Activated CD8-positive, alpha-beta T cell treated with anti-CD3 and anti-CD28 coated beads for 36 hours (primary cell): ENCODE results near the gene MEGF11. TPM values are rescaled to one million over a fixed set of nuclear protein-coding genes. Genes with fewer than 3 reads are reported as not detected.

Experiments used
- ATAC-seq: fragments of 200-7000 bp; cut with Tn5 transposase; one replicate; pipeline ENCODE4 v1.10.0; 2021; ENCODE audit warnings: mild to moderate bottlenecking, moderate library complexity
- CTCF ChIA-PET: fragments of 350-600 bp; sonication (Branson Sonifier 250); formaldehyde crosslinking; loops from one replicate; lab custom pipeline; 2021; ENCODE audit warnings: antibody characterized with exemption; lab: Charles Lee
- POLR2A ChIA-PET: fragments of 350-600 bp; sonication (Branson Sonifier 250); formaldehyde crosslinking; loops from one replicate; lab custom pipeline; 2021; ENCODE audit warnings: antibody characterized with exemption; lab: Charles Lee
- DNase-seq: peaks from one replicate; pipeline ENCODE4 v3.0.0-alpha.2; 2020
- H3K27ac Mint-ChIP-seq: one replicate; pipeline ENCODE4 v1.8.0; 2021; ENCODE audit warnings: mild to moderate bottlenecking, mixed read lengths
- H3K27me3 Mint-ChIP-seq: one replicate; pipeline ENCODE4 v1.8.0; 2021; ENCODE audit warnings: mixed read lengths
- H3K36me3 Mint-ChIP-seq: one replicate; pipeline ENCODE4 v1.8.0; 2021; ENCODE audit warnings: low read depth, mixed read lengths
- H3K4me1 Mint-ChIP-seq: one replicate; pipeline ENCODE4 v1.8.0; 2021; ENCODE audit warnings: low read depth, mixed read lengths
- H3K4me3 Mint-ChIP-seq: one replicate; pipeline ENCODE4 v1.8.0; 2021; ENCODE audit warnings: mild to moderate bottlenecking, moderate library complexity, mixed read lengths
- H3K9me3 Mint-ChIP-seq: one replicate; pipeline ENCODE4 v1.8.0; 2021; ENCODE audit warnings: mixed read lengths
- CTCF ChIP-seq: fragments of 200-600 bp; IDR thresholded peaks from one replicate; pipeline ENCODE4 v1.8.0; 2022; ENCODE audit warnings: antibody characterized with exemption, mild to moderate bottlenecking
- intact Hi-C: fragments of 100-400 bp; cut with micrococcal nuclease; formaldehyde crosslinking; loops from one replicate; pipeline ENCODE4 v1.10.0; 2022
- total RNA-seq, 2 experiments: library from RNA; stranded (reverse); gene quantifications; one replicate each; pipeline ENCODE4 v1.2.3, GENCODE V29; 2021

Gene MEGF11
- total RNA-seq, 2 experiments from 2014 or later = not detected

DNA sequence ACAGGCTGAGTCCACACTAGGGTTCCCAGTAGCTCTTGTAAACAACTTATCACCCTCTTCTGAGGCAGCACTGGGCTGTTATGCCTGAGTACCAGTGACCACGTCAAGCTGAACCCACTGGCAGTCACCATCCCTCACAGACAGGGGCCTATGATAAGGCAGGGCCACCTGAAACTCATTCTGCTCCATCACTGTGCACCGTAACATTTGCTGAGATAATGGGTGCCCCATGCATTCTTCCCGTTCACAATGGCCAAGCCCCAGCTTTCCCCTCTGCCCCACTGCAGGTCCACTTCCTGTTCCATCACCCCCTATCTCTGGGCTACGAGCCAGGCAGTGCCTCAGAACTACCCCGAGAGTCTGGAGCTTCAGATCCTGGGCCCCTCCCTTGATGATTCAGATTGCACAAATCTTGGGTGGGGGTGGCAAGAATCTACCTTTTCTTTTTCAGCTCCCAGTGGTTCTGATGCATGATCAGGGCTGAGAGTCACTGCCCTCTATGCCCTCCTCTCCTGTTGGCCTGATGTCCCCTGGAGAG, 226.2 kb downstream of the MEGF11 start:
- peak; percentile 37 for ATAC-seq

DNA sequence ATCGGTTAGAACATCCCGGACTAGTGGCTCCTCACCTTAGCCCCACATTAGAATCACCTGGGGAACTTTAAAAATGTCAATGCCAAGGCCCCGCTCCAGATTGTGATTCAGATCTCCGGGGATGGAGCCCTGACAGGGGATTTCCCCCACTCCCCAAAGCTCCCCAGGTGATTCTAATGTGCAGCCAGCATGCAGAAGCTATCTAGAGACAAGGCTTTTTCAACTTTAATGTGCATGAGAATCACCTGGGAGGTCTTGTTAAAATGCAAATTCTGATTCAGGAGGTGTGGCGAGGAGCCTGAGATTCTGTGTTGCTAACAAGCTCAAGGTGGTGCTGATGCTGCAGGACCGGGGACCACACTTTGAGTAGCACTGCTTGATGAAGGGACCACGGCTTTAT, 227.6 kb downstream of the MEGF11 start:
- H3K4me3 Mint-ChIP-seq = no peak overlapping the region
- H3K36me3 Mint-ChIP-seq = no peaks in the 10 kb centered on the region
- H3K27ac Mint-ChIP-seq = no peak overlapping the region
- CTCF ChIA-PET = interaction anchor here (1.4 kb wide), 1 partner anchor 81 kb away, joined by 3 read pairs; no protein-coding TSS in a partner anchor
- no peak for TF ChIP-seq CTCF
- peaks cover 10% of the 10 kb centered on the region for H3K27me3 Mint-ChIP-seq
- no peak for DNase-seq
- H3K4me1 Mint-ChIP-seq = peaks cover 3% of the 10 kb centered on the region
- POLR2A ChIA-PET = no interaction called here
- no peaks in the 10 kb centered on the region for H3K9me3 Mint-ChIP-seq
- intact Hi-C loops = no loop called here
- ATAC-seq = no peak

More for the DNA sequence above, 226.2 kb downstream of the MEGF11 start:
- no peak for TF ChIP-seq CTCF
- H3K4me3 Mint-ChIP-seq = no peak overlapping the region
- intact Hi-C loops = no loop called here
- POLR2A ChIA-PET = interaction anchor here (0.7 kb wide), 1 partner anchor 249 kb away, joined by 3 read pairs; no protein-coding TSS in a partner anchor
- CTCF ChIA-PET = interaction anchor here (1.3 to 1.4 kb wide), 2 partner anchors 82 to 164 kb away, joined by 3 read pairs; no protein-coding TSS in a partner anchor
- H3K9me3 Mint-ChIP-seq = peaks cover 2% of the 10 kb centered on the region
- DNase-seq = peak; percentile 3
- H3K27ac Mint-ChIP-seq = no peak overlapping the region
- peaks cover 3% of the 10 kb centered on the region for H3K4me1 Mint-ChIP-seq
- H3K36me3 Mint-ChIP-seq = no peaks in the 10 kb centered on the region
- H3K27me3 Mint-ChIP-seq = peaks cover 15% of the 10 kb centered on the region

DNA sequence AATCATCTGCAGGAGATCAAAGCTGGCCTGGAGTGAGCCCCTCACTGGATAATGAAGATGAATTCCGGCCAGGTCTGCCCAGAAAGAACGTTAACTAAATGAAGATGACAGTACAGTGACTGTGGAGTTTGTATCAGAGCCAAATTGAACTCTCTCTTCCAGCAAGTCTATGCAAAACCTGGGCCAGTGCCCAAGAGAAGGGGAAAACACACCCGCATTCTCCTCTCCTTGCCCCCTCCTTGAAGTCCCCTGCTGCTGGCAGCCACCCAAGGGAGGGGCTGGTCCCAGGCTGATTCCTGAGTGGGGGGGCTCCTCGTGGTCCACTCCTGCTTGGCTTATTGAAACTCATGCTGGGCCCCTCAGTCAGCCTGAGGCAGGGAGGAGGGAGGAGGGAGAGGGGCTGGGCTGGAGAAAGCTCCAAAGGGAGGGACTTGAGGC, 228.5 kb downstream of the MEGF11 start:
- intact Hi-C loops = no loop called here
- no peak overlapping the region for H3K4me3 Mint-ChIP-seq
- peaks cover 8% of the 10 kb centered on the region for H3K27me3 Mint-ChIP-seq

GRCh38 chr15:66024116-66024515, 229.4 kb downstream of the MEGF11 start:
- H3K4me1 Mint-ChIP-seq = peaks cover 3% of the 10 kb centered on the region
- no peak for DNase-seq
- no peaks in the 10 kb centered on the region for H3K9me3 Mint-ChIP-seq
- H3K4me3 Mint-ChIP-seq = no peak overlapping the region
- H3K27ac Mint-ChIP-seq = no peak overlapping the region
- intact Hi-C loops = no loop called here
- no peak for ATAC-seq
- POLR2A ChIA-PET = interaction anchor here (0.6 kb wide), 1 partner anchor 43 kb away, joined by 4 read pairs; no protein-coding TSS in a partner anchor
- H3K36me3 Mint-ChIP-seq = no peaks in the 10 kb centered on the region
- CTCF ChIA-PET = no interaction called here
- TF ChIP-seq CTCF = no peak
- H3K27me3 Mint-ChIP-seq = peaks cover 5% of the 10 kb centered on the region

More for the DNA sequence above, 228.5 kb downstream of the MEGF11 start:
- POLR2A ChIA-PET = no interaction called here
- no peak for ATAC-seq
- Mint-ChIP-seq H3K4me1 (peaks cover 3% of the 10 kb centered on the region), H3K9me3 (no peaks in the 10 kb centered on the region), H3K27ac (no peak overlapping the region), H3K36me3 (no peaks in the 10 kb centered on the region)
- DNase-seq = no peak
- TF ChIP-seq CTCF = no peak
- CTCF ChIA-PET = no interaction called here

DNA sequence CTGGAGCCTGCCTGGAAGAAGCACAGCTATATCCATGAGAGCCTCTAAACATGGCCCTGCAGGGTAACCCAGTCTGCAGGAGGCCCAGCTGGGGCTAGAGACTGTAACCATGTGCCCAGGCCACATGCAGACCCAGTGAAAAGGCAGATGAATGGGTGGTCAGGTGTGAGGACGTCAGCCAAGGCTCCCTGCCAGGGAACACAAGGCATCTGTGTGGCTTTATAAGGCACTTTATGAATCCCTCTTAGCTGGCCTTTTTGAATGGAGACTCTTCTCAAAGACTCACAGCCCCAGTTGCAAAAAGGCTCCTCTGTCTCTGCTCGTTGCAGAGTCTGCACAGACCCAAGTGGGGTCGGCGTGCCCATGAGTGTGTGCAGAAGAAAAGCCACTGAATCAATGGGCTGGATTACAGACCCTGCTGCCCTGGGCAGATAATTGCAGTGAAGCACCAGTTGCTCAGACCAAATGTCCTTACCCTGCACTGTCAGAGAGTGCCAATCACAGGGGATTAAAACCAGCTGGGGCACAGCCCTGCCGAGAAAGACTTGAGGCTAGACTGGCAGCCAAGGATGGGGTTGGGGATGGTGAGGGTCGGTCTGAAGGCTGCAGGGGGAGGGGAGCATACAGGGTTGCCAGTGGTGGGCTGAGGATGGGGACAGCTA, 230.1 kb downstream of the MEGF11 start:
- POLR2A ChIA-PET = interaction anchor here (0.6 kb wide), 1 partner anchor 42 kb away, joined by 4 read pairs; no protein-coding TSS in a partner anchor
- Mint-ChIP-seq H3K9me3 (no peaks in the 10 kb centered on the region), H3K36me3 (no peaks in the 10 kb centered on the region), H3K27me3 (peaks cover 5% of the 10 kb centered on the region), H3K4me3 (no peak overlapping the region), H3K27ac (no peak overlapping the region), H3K4me1 (peaks cover 3% of the 10 kb centered on the region)
- CTCF ChIA-PET = no interaction called here
- DNase-seq (no peak), ATAC-seq (no peak)
- intact Hi-C loops = no loop called here
- no peak for TF ChIP-seq CTCF
